Measurements from ENCODE around the gene HS3ST4. TPM values are rescaled to one million over a fixed set of nuclear protein-coding genes. Genes with fewer than 3 reads are reported as not detected.

The HS3ST4 gene
- total and polyA plus RNA-seq, 2 of the 8 experiments (the other 6 are each of a cell fraction or from before 2014, with no cell fraction given): 1.9 to 3.3 TPM

DNA sequence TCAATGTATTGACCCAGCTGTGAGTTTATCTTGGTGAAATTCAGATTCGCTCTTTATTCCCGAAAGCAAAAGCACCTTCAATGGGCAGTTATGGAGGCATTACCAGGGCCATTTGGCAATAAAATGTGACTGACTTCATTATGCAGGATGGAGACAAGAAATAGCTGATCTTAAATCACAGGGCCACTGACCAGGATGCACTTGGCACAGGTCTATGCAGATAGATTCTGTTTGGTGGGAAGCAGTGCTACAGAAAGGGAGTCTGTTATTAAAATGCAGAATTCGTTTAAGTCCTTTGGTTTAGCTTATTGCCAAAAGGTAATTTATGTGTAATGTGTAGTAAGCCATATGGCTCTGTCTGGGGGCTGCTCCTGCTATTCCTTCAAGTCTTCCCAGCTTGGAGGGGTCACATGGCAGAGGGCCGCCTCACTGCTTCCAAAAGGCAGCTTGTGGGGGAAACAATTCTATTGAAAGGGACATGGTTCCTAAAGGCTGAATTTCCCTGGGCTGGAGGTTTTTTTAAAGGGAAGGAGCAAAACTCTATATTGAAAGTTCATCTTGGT is 239.8 kb downstream of the HS3ST4 start (continued):
- TF ChIP-seq SRF (IDR thresholded peaks at IDR 0.05; ENCODE audit: low read depth, low read length) (no peak), CTCF (IDR thresholded peaks at IDR 0.05; ENCODE audit: control extremely low read depth in 1 of 3, insufficient read depth in 1 of 3, low read depth in 1 of 3, low read length in 3 of 3) (no peak), HDAC2 (IDR thresholded peaks at IDR 0.05; ENCODE audit: borderline replicate concordance in 1 of 2, low read depth in 2 of 2, low read length in 2 of 2) (no peak), CBX8 (IDR thresholded peaks at IDR 0.05; ENCODE audit: borderline replicate concordance, low read depth, low read length) (no peak), KDM5A (IDR thresholded peaks at IDR 0.05; ENCODE audit: low read length) (no peak), EP300 (IDR thresholded peaks at IDR 0.05; ENCODE audit: borderline replicate concordance in 1 of 2, low read depth in 2 of 2, low read length in 2 of 2) (no peak)
